Stimulated activated CD4-positive, alpha-beta T cell treated with anti-CD3 and anti-CD28 coated beads, TNF-alpha, amount 100 ng/mL, for 48 hours (primary cell): Measurements from ENCODE around the gene CORIN.
"Not testable (repeated sequence)": the region's sequence is repeated elsewhere in the genome, so short reads cannot be mapped to it uniquely, and the experiment has no call there.

Experiments used
- DNase-seq, 3 donors: peaks; one replicate each; pipeline ENCODE4 v3.0.0-alpha.2; 2020; ENCODE audit warnings: low read depth in 3 of 3

The CORIN gene

GRCh38 chr4:47721892-47722575, 115.8 kb downstream of the CORIN start:
- no peak for DNase-seq

- DNase-seq: no peak
Observed at GRCh38 chr4:47721485-47721884, 116.4 kb downstream of the CORIN start.

- no peak for DNase-seq
Observed at GRCh38 chr4:47720787-47721186, 117.1 kb downstream of the CORIN start.

GRCh38 chr4:47719576-47719975, 118.3 kb downstream of the CORIN start:
- DNase-seq: no peak

GRCh38 chr4:47718696-47719095, 119.2 kb downstream of the CORIN start:
- no peak for DNase-seq

- DNase-seq: no peak
Observed at GRCh38 chr4:47717188-47717587, 120.7 kb downstream of the CORIN start.

GRCh38 chr4:47715716-47716416, 122.0 kb downstream of the CORIN start:
- no peak for DNase-seq

- no peak for DNase-seq
Observed at GRCh38 chr4:47714269-47714668, 123.6 kb downstream of the CORIN start.

- no peak for DNase-seq
Observed at GRCh38 chr4:47713129-47713834, 124.6 kb downstream of the CORIN start.

- no peak for DNase-seq
Observed at GRCh38 chr4:47711646-47712045, 126.2 kb downstream of the CORIN start.

GRCh38 chr4:47711183-47711582, 126.7 kb downstream of the CORIN start:
- no peak for DNase-seq

- DNase-seq: not testable (repeated sequence)
Observed at GRCh38 chr4:47706352-47706751, 131.5 kb downstream of the CORIN start.

- DNase-seq: no peak
Observed at GRCh38 chr4:47705326-47705981, 132.4 kb downstream of the CORIN start.

GRCh38 chr4:47704693-47705325, 133.1 kb downstream of the CORIN start:
- peak in 1 of 3 donors; percentile 1 for DNase-seq

GRCh38 chr4:47703956-47704355, 133.9 kb downstream of the CORIN start:
- DNase-seq: no peak

- DNase-seq: no peak
Observed at GRCh38 chr4:47703008-47703407, 134.9 kb downstream of the CORIN start.

GRCh38 chr4:47701286-47701685, 136.6 kb downstream of the CORIN start:
- DNase-seq: no peak

GRCh38 chr4:47698837-47699236, 139.0 kb downstream of the CORIN start:
- DNase-seq: no peak

GRCh38 chr4:47696823-47697222, 141.0 kb downstream of the CORIN start:
- no peak for DNase-seq

- no peak for DNase-seq
Observed at GRCh38 chr4:47695260-47695659, 142.6 kb downstream of the CORIN start.

- DNase-seq: no peak
Observed at GRCh38 chr4:47694322-47694721, 143.5 kb downstream of the CORIN start.

- DNase-seq: no peak
Observed at GRCh38 chr4:47692691-47693090, 145.2 kb downstream of the CORIN start.
